Esophagus muscularis mucosa (tissue), 3 donors: ENCODE data around the gene HCK.

Experiments
- POLR2A ChIP-seq: fragments of 450-650 bp; IDR thresholded peaks from one replicate; pipeline ENCODE4 v1.6.1; 2017; ENCODE audit warnings: antibody characterized with exemption, moderate library complexity, mild to moderate bottlenecking, low read depth
- POLR2AphosphoS5 ChIP-seq, 2 donors: sonication (generic); formaldehyde crosslinking; IDR thresholded peaks; one replicate each; pipeline ENCODE4 v1.6.1; 2017; ENCODE audit warnings: antibody characterized with exemption in 2 of 2
- TF ChIP-seq, protein P1 (sequence below), 3 experiments: fragments of 200-600 bp in 2 of 3; fragments of 450-650 bp in 1 of 3; sonication (generic) in 2 of 3; IDR thresholded peaks; one replicate each; pipeline ENCODE4 v1.5.1; 2017 to 2019; ENCODE audit warnings: antibody characterized with exemption in 3 of 3, mild to moderate bottlenecking in 2 of 3, moderate library complexity in 1 of 3

DNA sequence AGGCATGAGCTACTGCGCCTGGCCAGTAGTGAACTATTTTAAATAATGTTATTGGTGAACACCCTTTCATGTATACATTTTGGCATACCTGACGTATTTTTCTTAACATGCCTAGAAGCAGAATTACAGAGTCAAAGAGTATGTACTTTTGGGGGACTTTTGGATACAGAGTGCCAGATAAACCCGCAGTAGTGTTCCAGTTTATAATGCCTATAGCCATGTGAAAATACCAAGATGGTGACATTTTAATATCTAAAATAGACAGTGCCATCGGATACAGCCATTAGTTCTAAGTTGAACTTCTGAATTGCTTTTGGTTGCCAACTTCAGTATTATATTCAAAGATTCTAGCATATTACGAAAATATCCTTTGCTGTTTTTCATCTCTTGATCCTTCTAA, 77.8 kb downstream of the HCK start:
- TF ChIP-seq, protein P1, sequence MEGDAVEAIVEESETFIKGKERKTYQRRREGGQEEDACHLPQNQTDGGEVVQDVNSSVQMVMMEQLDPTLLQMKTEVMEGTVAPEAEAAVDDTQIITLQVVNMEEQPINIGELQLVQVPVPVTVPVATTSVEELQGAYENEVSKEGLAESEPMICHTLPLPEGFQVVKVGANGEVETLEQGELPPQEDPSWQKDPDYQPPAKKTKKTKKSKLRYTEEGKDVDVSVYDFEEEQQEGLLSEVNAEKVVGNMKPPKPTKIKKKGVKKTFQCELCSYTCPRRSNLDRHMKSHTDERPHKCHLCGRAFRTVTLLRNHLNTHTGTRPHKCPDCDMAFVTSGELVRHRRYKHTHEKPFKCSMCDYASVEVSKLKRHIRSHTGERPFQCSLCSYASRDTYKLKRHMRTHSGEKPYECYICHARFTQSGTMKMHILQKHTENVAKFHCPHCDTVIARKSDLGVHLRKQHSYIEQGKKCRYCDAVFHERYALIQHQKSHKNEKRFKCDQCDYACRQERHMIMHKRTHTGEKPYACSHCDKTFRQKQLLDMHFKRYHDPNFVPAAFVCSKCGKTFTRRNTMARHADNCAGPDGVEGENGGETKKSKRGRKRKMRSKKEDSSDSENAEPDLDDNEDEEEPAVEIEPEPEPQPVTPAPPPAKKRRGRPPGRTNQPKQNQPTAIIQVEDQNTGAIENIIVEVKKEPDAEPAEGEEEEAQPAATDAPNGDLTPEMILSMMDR (IDR thresholded peaks at IDR 0.05) = no peak
- TF ChIP-seq POLR2A (no peak), POLR2AphosphoS5 (IDR thresholded peaks at IDR 0.05) (no peak)
